ENCODE measurements around the gene SMAD3. TPM values are rescaled to one million over a fixed set of nuclear protein-coding genes. Genes with fewer than 3 reads are reported as not detected.
A peak's percentile ranks its signal among the peaks of the same experiment; 100 is the strongest.

Gene SMAD3
- total RNA-seq, 2 donors from 2014 or later, result 20.8 to 37.8 TPM

DNA sequence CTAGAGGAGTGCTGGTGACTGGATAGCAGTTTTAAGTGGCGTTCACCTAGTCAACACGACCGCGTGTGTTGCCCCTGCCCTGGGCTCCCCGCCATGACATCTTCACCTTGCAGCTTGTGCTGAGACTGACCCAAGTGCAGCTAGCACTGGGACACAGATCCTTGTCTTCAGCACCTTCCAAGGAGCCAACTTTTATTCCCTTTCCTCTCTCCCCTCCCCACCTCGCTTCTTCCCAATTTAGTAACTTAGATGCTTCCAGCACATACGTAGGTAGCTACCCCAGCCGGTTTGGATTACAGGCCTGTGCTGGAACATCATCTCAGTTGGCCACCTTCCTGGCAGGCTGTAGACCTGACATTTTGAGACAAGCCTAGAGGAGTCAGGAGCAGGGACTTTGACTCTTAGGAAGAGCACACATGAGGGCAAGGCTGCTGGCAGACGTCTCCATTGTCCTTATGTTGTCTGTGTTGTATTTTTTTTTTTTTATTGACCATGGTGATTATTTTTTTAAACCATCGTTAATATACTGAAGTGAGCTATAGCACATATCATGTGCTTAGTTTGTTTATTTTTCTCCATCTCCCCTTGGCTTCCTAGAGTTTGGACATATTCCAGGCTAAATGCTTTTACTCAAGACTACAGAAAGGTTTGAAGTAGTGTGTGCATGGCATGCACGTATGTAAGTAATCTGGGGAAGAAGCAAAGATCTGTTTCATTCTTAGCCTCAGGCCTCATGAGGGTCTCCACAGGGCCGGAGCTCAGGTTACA, 128.0 kb downstream of the SMAD3 start:
- Histone ChIP-seq H3K4me3 (no peak overlapping the region), H3K36me3 (peaks cover 29% of the 10 kb centered on the region)

DNA sequence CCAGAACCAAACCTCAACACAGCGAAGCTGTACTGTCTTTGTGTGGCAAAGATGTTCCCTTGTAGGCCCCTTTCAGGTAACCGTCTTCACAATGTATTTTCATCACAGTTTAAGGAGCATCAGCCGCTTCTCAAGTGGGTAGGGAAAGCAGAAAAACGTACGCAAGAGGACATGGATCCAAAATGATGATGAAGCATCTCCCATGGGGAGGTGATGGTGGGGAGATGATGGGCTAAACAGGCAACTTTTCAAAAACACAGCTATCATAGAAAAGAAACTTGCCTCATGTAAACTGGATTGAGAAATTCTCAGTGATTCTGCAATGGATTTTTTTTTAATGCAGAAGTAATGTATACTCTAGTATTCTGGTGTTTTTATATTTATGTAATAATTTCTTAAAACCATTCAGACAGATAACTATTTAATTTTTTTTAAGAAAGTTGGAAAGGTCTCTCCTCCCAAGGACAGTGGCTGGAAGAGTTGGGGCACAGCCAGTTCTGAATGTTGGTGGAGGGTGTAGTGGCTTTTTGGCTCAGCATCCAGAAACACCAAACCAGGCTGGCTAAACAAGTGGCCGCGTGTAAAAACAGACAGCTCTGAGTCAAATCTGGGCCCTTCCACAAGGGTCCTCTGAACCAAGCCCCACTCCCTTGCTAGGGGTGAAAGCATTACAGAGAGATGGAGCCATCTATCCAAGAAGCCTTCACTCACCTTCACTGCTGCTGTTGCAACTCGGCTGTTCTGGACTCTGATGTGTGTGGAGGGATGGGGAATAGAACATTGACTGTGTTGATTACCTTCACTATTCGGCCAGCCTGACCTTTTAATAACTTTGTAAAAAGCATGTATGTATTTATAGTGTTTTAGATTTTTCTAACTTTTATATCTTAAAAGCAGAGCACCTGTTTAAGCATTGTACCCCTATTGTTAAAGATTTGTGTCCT, 129.0 kb downstream of the SMAD3 start:
- H3K4me1 ChIP-seq, result peaks cover 0 to 51% of the 10 kb centered on the region in 2 donors
- H3K4me3 ChIP-seq, result no peak overlapping the region

More for the DNA sequence above, 128.0 kb downstream of the SMAD3 start:
- Histone ChIP-seq H3K27ac (peak overlapping the region; percentile 87 to 91), H3K9me3 (no peaks in the 10 kb centered on the region), H3K27me3 (no peaks in the 10 kb centered on the region), H3K4me1 (peaks cover 0 to 59% of the 10 kb centered on the region in 2 donors)
- TF ChIP-seq, protein P1, sequence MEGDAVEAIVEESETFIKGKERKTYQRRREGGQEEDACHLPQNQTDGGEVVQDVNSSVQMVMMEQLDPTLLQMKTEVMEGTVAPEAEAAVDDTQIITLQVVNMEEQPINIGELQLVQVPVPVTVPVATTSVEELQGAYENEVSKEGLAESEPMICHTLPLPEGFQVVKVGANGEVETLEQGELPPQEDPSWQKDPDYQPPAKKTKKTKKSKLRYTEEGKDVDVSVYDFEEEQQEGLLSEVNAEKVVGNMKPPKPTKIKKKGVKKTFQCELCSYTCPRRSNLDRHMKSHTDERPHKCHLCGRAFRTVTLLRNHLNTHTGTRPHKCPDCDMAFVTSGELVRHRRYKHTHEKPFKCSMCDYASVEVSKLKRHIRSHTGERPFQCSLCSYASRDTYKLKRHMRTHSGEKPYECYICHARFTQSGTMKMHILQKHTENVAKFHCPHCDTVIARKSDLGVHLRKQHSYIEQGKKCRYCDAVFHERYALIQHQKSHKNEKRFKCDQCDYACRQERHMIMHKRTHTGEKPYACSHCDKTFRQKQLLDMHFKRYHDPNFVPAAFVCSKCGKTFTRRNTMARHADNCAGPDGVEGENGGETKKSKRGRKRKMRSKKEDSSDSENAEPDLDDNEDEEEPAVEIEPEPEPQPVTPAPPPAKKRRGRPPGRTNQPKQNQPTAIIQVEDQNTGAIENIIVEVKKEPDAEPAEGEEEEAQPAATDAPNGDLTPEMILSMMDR (IDR thresholded peaks at IDR 0.05), result no peak
- DNase-seq (ENCODE audit: low spot score), result peak; percentile 61

DNA sequence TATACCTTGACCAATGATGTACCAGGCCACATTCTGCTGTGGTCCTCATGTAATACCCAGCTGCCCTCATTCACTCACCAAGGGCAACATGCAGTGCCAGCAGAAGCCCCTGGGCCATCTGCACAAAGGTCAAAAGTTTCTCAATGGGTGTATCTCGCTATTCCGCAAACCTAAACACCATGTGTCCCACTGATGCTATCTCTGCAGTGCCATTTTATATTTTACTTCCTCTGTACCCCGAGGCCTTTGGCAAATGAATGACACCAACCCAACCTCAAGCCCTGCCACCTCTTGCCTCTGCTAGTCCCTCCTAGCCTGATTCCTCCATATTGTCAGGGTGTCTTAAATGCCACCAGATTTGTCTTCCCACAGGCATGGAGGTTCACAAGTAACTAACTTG, 129.9 kb downstream of the SMAD3 start:
- no peak overlapping the region for H3K4me3 ChIP-seq
- peaks cover 0 to 51% of the 10 kb centered on the region in 2 donors for H3K4me1 ChIP-seq
- no peaks in the 10 kb centered on the region for H3K27me3 ChIP-seq
- TF ChIP-seq, protein P1 (IDR thresholded peaks at IDR 0.05), result no peak
- H3K36me3 ChIP-seq, result peaks cover 28% of the 10 kb centered on the region
- H3K9me3 ChIP-seq, result no peaks in the 10 kb centered on the region
- no peak for DNase-seq (ENCODE audit: low spot score)
- H3K27ac ChIP-seq, result peak overlapping the region; percentile 87 to 91

More for the DNA sequence above, 129.0 kb downstream of the SMAD3 start:
- Histone ChIP-seq H3K36me3 (peaks cover 29% of the 10 kb centered on the region), H3K9me3 (no peaks in the 10 kb centered on the region), H3K27me3 (no peaks in the 10 kb centered on the region), H3K27ac (peak overlapping the region; percentile 87 to 91)
- DNase-seq (ENCODE audit: low spot score), result peak; percentile 62
- TF ChIP-seq, protein P1 (IDR thresholded peaks at IDR 0.05), result no peak

DNA sequence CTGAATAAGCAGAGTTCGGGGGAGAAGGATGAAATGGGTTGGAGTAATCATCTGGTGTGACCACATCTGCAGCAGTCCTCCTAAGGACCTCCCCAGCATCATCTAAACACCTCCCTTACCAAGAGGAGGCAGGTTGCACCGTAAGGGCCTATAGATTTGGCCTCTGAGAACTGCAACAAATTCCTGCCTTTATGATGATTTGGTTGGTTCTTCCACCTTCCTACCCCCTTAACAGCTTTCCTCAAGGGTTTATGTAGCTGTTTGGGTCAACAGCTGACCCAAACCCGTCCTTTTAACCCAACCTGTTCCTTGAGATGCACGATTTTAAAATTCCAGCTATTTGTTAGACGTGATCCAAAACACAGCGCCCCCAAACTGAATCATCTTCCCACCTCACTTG, 130.8 kb downstream of the SMAD3 start:
- H3K4me1 ChIP-seq, result peaks cover 0 to 51% of the 10 kb centered on the region in 2 donors
- TF ChIP-seq, protein P1 (IDR thresholded peaks at IDR 0.05), result no peak

DNA sequence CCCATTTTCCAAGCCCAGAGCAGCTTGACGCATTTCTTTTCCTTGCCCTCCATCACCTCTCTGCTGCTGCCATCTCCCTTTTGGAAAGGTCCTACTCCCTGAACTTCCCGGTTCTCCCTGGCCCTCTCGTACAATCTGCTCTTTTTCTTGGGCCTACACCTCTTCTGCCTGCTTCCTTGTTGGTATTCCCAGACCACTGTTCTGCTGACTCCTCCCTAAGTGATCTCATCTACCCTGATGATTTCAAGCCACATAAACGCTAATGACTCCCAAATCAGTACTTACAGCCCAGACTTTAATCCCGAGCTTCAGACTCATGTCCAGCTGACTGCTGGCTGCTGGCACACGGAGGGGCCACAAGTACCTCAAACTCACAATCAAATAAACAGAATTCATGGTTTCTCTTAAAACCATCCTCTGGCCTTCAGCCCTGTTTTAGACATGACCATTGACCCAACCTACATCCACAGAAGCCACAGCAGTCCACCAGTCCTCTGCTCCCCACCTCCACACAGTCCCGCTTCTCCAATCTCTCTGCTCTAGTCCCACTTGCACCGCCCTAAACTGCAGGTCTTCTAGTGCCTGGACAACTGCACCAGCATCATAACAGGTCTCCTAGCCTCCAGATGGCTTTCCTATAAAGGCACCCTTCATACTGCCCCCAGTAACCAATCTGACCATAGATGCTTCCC, 131.4 kb downstream of the SMAD3 start:
- peak overlapping the region; percentile 87 to 91 for H3K27ac ChIP-seq
- DNase-seq (ENCODE audit: low spot score), result no peak
- no peak overlapping the region for H3K4me3 ChIP-seq
- TF ChIP-seq, protein P1 (IDR thresholded peaks at IDR 0.05), result no peak
- H3K4me1 ChIP-seq, result peaks cover 0 to 54% of the 10 kb centered on the region in 2 donors
- H3K36me3 ChIP-seq, result peaks cover 13% of the 10 kb centered on the region
- no peaks in the 10 kb centered on the region for H3K27me3 ChIP-seq
- no peaks in the 10 kb centered on the region for H3K9me3 ChIP-seq

More for the DNA sequence above, 130.8 kb downstream of the SMAD3 start:
- Histone ChIP-seq H3K27me3 (no peaks in the 10 kb centered on the region), H3K9me3 (no peaks in the 10 kb centered on the region), H3K36me3 (peaks cover 19% of the 10 kb centered on the region), H3K4me3 (no peak overlapping the region), H3K27ac (peak overlapping the region; percentile 87 to 91)
- DNase-seq (ENCODE audit: low spot score), result no peak

Data from right atrium auricular region (tissue), 2 donors.